ENCODE data around the gene PDGFB. TPM values are rescaled to one million over a fixed set of nuclear protein-coding genes. Genes with fewer than 3 reads are reported as not detected.

Gene PDGFB
- total and polyA plus RNA-seq, 9 of the 15 experiments (the other 6 are each of a cell fraction or from before 2014, with no cell fraction given), result 0.07 to 4.0 (median 0.48) TPM; not detected in 1

- TF ChIP-seq ZBTB7A (IDR thresholded peaks at IDR 0.05; ENCODE audit: borderline replicate concordance, control insufficient read depth, low read depth, low read length) (0 out of 2 replicates have a peak, but pooled peaks have one; percentile 10), IRF9 (tag; IDR thresholded peaks at IDR 0.05) (no peak), CC2D1A (IDR thresholded peaks at IDR 0.05) (no peak), BRF1 (IDR thresholded peaks at IDR 0.05; ENCODE audit: borderline replicate concordance, extremely low read depth, insufficient read length) (no peak), TCF15 (CRISPR knock-in tag; IDR thresholded peaks at IDR 0.05) (no peak), MBD1 (CRISPR knock-in tag; IDR thresholded peaks at IDR 0.05) (no peak), ESRRA (IDR thresholded peaks at IDR 0.05; ENCODE audit: borderline replicate concordance, low read depth) (no peak), ZNF217 (CRISPR knock-in tag; IDR thresholded peaks at IDR 0.05) (no peak), DNMT1 (IDR thresholded peaks at IDR 0.05) (no peak), KAT8 (IDR thresholded peaks at IDR 0.05; ENCODE audit: low read depth) (no peak), HDAC1 (IDR thresholded peaks at IDR 0.05) (peak in 1 of 2 experiments; percentile 39; a peak in 1 of 4 replicates), ZEB2 (IDR thresholded peaks at IDR 0.05) (peak; percentile 27; the same call in 1 of the 2 replicates), MTA3 (IDR thresholded peaks at IDR 0.05; ENCODE audit: borderline replicate concordance) (no peak), BRD9 (IDR thresholded peaks at IDR 0.05; ENCODE audit: low read depth, partially characterized antibody) (no peak), BHLHE40 (IDR thresholded peaks at IDR 0.05; ENCODE audit: low read length) (no peak), BCOR (IDR thresholded peaks at IDR 0.05) (peak; percentile 52; the same call in 1 of the 2 replicates), GTF3C2 (IDR thresholded peaks at IDR 0.05; ENCODE audit: borderline replicate concordance, extremely low read depth, insufficient read length) (no peak), THRAP3 (IDR thresholded peaks at IDR 0.05; ENCODE audit: borderline replicate concordance) (no peak), ZNF398 (CRISPR knock-in tag; IDR thresholded peaks at IDR 0.05) (no peak), SIRT6 (IDR thresholded peaks at IDR 0.05; ENCODE audit: low read depth, low read length) (no peak)
Measured at GRCh38 chr22:39242595-39243438, 2.0 kb downstream of the PDGFB start (continued).

All from K562 (cell line).